SK-N-SH (cell line): Measurements from ENCODE around the gene CCL26. TPM values are rescaled to one million over a fixed set of nuclear protein-coding genes. Genes with fewer than 3 reads are reported as not detected.
"Not testable (repeated sequence)": the region's sequence is repeated elsewhere in the genome, so short reads cannot be mapped to it uniquely, and the experiment has no call there.

Experiments used
- CTCF ChIA-PET: fragments of 300-600, 350-600 bp; formaldehyde crosslinking; extraction: SDS; loops from one replicate; lab custom pipeline; 2021; lab: Yijun Ruan, JAX
- POLR2A ChIA-PET: fragments of 350-600 bp; sonication (Branson Sonifier 250); formaldehyde crosslinking; extraction: SDS; loops from one replicate; lab custom pipeline; 2020; ENCODE audit warnings: antibody characterized with exemption, inconsistent platforms; lab: Yijun Ruan, JAX
- DNase-seq: peaks from one replicate; pipeline ENCODE4 v3.0.0; 2012
- H2AFZ ChIP-seq: fragments of 200-600 bp; sonication (generic); 2 replicates; pipeline ENCODE4 v1.8.1; 2016; ENCODE audit warnings: antibody characterized with exemption, mild to moderate bottlenecking, low read depth
- H3F3A ChIP-seq: fragments of 200-600 bp; sonication (generic); replicated peaks from 2 replicates; pipeline ENCODE3; 2016; ENCODE audit warnings: antibody characterized with exemption, mild to moderate bottlenecking; ENCODE audit not compliant: insufficient read depth
- H3K27ac ChIP-seq, 2 experiments: fragments of 200-500 bp in 1 of 2; fragments of 200-600 bp in 1 of 2; sonication (Bioruptor generic) in 1 of 2; sonication (generic), shearing (Covaris generic) in 1 of 2; 2 replicates each; pipeline versions ENCODE4 v1.5.1 to v1.6.1; 2014 to 2016; ENCODE audit warnings: low read depth in 2 of 2, inconsistent platforms in 1 of 2, low read length in 1 of 2, mild to moderate bottlenecking in 1 of 2, mixed read lengths in 1 of 2
- H3K27me3 ChIP-seq: fragments of 200-600 bp; sonication (generic), shearing (Covaris generic); 2 replicates; pipeline ENCODE4 v1.6.1; 2016; ENCODE audit warnings: mixed run types; ENCODE audit not compliant: insufficient read depth
- H3K36me3 ChIP-seq, 2 experiments: fragments of 200-500 bp in 1 of 2; fragments of 200-600 bp in 1 of 2; sonication (Bioruptor generic) in 1 of 2; sonication (generic) in 1 of 2; replicated peaks in 1 of 2; 2 replicates each; pipeline versions ENCODE3 to v1.5.1; 2014 to 2016; ENCODE audit warnings: low read length in 1 of 2, mild to moderate bottlenecking in 1 of 2; ENCODE audit not compliant: insufficient read depth in 2 of 2, control insufficient read depth in 1 of 2
- H3K4me1 ChIP-seq, 2 experiments: fragments of 200-500 bp in 1 of 2; fragments of 200-600 bp in 1 of 2; sonication (Bioruptor generic) in 1 of 2; sonication (generic), shearing (Covaris generic) in 1 of 2; 2 replicates each; pipeline versions ENCODE4 v1.5.1 to v1.6.1; 2014 to 2016; ENCODE audit warnings: low read depth in 1 of 2, low read length in 1 of 2, mixed run types in 1 of 2; ENCODE audit not compliant: insufficient read depth in 2 of 2, control insufficient read depth in 1 of 2
- H3K4me2 ChIP-seq: fragments of 200-600 bp; sonication (generic), shearing (Covaris generic); 2 replicates; pipeline ENCODE4 v1.6.1; 2017; ENCODE audit warnings: mixed run types
- H3K4me3 ChIP-seq, 2 experiments: fragments of 200-500 bp in 1 of 2; fragments of 200-600 bp in 1 of 2; sonication (Bioruptor generic) in 1 of 2; sonication (generic), shearing (Covaris generic) in 1 of 2; 2 replicates each; pipeline versions ENCODE4 v1.5.1 to v1.8.1; 2014 to 2016; ENCODE audit warnings: low read depth in 2 of 2, inconsistent platforms in 1 of 2, low read length in 1 of 2, mild to moderate bottlenecking in 1 of 2, mixed read lengths in 1 of 2, moderate library complexity in 1 of 2
- H3K79me2 ChIP-seq: fragments of 200-600 bp; sonication (generic); 2 replicates; pipeline ENCODE4 v1.8.1; 2017; ENCODE audit warnings: mild to moderate bottlenecking; ENCODE audit not compliant: insufficient read depth
- H3K9ac ChIP-seq: fragments of 200-600 bp; sonication (generic); 2 replicates; pipeline ENCODE4 v1.6.1; 2017; ENCODE audit warnings: mixed run types
- H3K9me2 ChIP-seq: fragments of 200-600 bp; sonication (generic); 2 replicates; pipeline ENCODE4 v1.6.1; 2017; ENCODE audit warnings: mixed run types
- H3K9me3 ChIP-seq: fragments of 200-600 bp; sonication (generic); 2 replicates; pipeline ENCODE4 v1.6.1; 2017; ENCODE audit warnings: mixed run types, mild to moderate bottlenecking, moderate library complexity
- H4K20me1 ChIP-seq: fragments of 200-600 bp; sonication (generic); 2 replicates; pipeline ENCODE4 v1.6.1; 2017; ENCODE audit warnings: mild to moderate bottlenecking, mixed run types; ENCODE audit not compliant: insufficient read depth
- CTCF ChIP-seq: fragments of 200-600 bp; sonication (generic); IDR thresholded peaks from 2 replicates; pipeline ENCODE4 v1.6.1; 2017; ENCODE audit warnings: antibody characterized with exemption, mild to moderate bottlenecking, moderate library complexity
- EZH2phosphoT487 ChIP-seq: fragments of 200-600 bp; sonication (generic); IDR thresholded peaks from 2 replicates; pipeline ENCODE4 v1.6.1; 2017; ENCODE audit warnings: low read depth, mixed run types, mild to moderate bottlenecking, antibody characterized with exemption, moderate library complexity, borderline replicate concordance
- FOXM1 ChIP-seq: IDR thresholded peaks from 2 replicates; pipeline ENCODE4 v1.4.0; 2012; ENCODE audit warnings: low read depth, mild to moderate bottlenecking
- GATA2 ChIP-seq: sonication (generic); formaldehyde crosslinking; IDR thresholded peaks from 2 replicates; pipeline ENCODE4 v1.5.0; 2020; ENCODE audit warnings: mild to moderate bottlenecking, missing genetic modification reagents
- MAX ChIP-seq: IDR thresholded peaks from 2 replicates; pipeline ENCODE4 v1.4.0; 2012; ENCODE audit warnings: low read depth
- PBX3 ChIP-seq: IDR thresholded peaks from 2 replicates; pipeline ENCODE4; 2012
- RAD21 ChIP-seq: IDR thresholded peaks from 2 replicates; pipeline ENCODE4 v1.6.1; 2012; ENCODE audit warnings: mild to moderate bottlenecking, low read length
- TCF12 ChIP-seq: IDR thresholded peaks from 2 replicates; pipeline ENCODE4 v1.4.0; 2012
- TEAD4 ChIP-seq: IDR thresholded peaks from 2 replicates; pipeline ENCODE4 v1.4.0; 2012; ENCODE audit warnings: mild to moderate bottlenecking, borderline replicate concordance; ENCODE audit not compliant: insufficient read depth
- USF1 ChIP-seq: IDR thresholded peaks from 2 replicates; pipeline ENCODE4 v1.4.0; 2012; ENCODE audit warnings: low read depth, borderline replicate concordance
- YY1 ChIP-seq: IDR thresholded peaks from 2 replicates; pipeline ENCODE4 v1.4.0; 2012; ENCODE audit warnings: low read depth, mild to moderate bottlenecking
- WGBS: methylation state at CpG from one replicate; pipeline ENCODE4 v1.1.6; 2017; ENCODE audit warnings: low lambda C conversion rate; 5-methylcytosine and 5-hydroxymethylcytosine counted together
- polyA plus RNA-seq, 3 experiments: library from polyadenylated mRNA; depleted of rRNA; stranded (reverse); fragments of >200 nt; gene quantifications; 2 replicates each; pipeline ENCODE4 v1.2.3, GENCODE V29; 2012

Gene CCL26
- polyA plus RNA-seq, 1 of the 3 experiments (the other 2 are of a cell fraction), result not detected

GRCh38 chr7:75780647-75781273 lies 8.7 kb upstream of the CCL26 start:
- CTCF ChIA-PET, H3K27ac ChIP-seq, POLR2A ChIA-PET, DNase-seq, H3K4me2 ChIP-seq, H4K20me1 ChIP-seq, H3K4me1 ChIP-seq, H3K9me2 ChIP-seq, H3K79me2 ChIP-seq, H3K9me3 ChIP-seq, H3F3A ChIP-seq, H3K36me3 ChIP-seq, H3K9ac ChIP-seq, H2AFZ ChIP-seq, H3K4me3 ChIP-seq: not testable (repeated sequence)
- 78% methylated on average over 14 of the region's 14 CpGs for WGBS
- H3K27me3 ChIP-seq, result peaks cover 42% of the 10 kb centered on the region; the same call in 1 of the 2 replicates

- CTCF ChIA-PET, H3K9ac ChIP-seq, H3F3A ChIP-seq, H3K4me2 ChIP-seq, H3K4me3 ChIP-seq, H2AFZ ChIP-seq, H3K79me2 ChIP-seq, H3K9me2 ChIP-seq, POLR2A ChIA-PET, H4K20me1 ChIP-seq, H3K4me1 ChIP-seq, H3K27ac ChIP-seq, H3K36me3 ChIP-seq, DNase-seq, H3K9me3 ChIP-seq: not testable (repeated sequence)
- WGBS, result 77% methylated on average over 11 of the region's 11 CpGs
- H3K27me3 ChIP-seq, result peaks cover 40% of the 10 kb centered on the region; the same call in 1 of the 2 replicates
These were observed 7.5 kb upstream of the CCL26 start for GRCh38 chr7:75779516-75779915.

- POLR2A ChIA-PET, H3K9ac ChIP-seq, H3K79me2 ChIP-seq, H3K36me3 ChIP-seq, H2AFZ ChIP-seq, H3K27ac ChIP-seq, H3F3A ChIP-seq, H3K9me2 ChIP-seq, H4K20me1 ChIP-seq, CTCF ChIA-PET, DNase-seq, H3K4me2 ChIP-seq, H3K9me3 ChIP-seq, H3K4me1 ChIP-seq, H3K4me3 ChIP-seq: not testable (repeated sequence)
- H3K27me3 ChIP-seq, result peaks cover 35% of the 10 kb centered on the region; the same call in 1 of the 2 replicates
- 78% methylated on average over 11 of the region's 11 CpGs for WGBS
These were observed 7.0 kb upstream of the CCL26 start for GRCh38 chr7:75779035-75779434.

GRCh38 chr7:75776295-75776971 lies 4.4 kb upstream of the CCL26 start:
- CTCF ChIA-PET, result interaction anchor here (1.0 to 2.5 kb wide), 2 partner anchors 14 to 19 kb away, joined by 3 to 10 read pairs; no protein-coding TSS in a partner anchor
- H3K4me3 ChIP-seq, result no peak overlapping the region
- H3K27ac ChIP-seq, result no peak overlapping the region
- no peak for TF ChIP-seq GATA2 (CRISPR knock-in tag)
- peak; percentile 90 for TF ChIP-seq TCF12
- TF ChIP-seq FOXM1, result no peak
- peak; percentile 70 for TF ChIP-seq PBX3
- TF ChIP-seq USF1, result no peak
- no peak for TF ChIP-seq EZH2phosphoT487
- TF ChIP-seq MAX, result peak; percentile 79
- no peak for TF ChIP-seq TEAD4
- TF ChIP-seq YY1, result no peak
- no peak for TF ChIP-seq RAD21
- TF ChIP-seq CTCF, result peak; percentile 23; the same call in 1 of the 2 replicates

More at GRCh38 chr7:75776295-75776971, 4.4 kb upstream of the CCL26 start:
- H4K20me1 ChIP-seq, result no peaks in the 10 kb centered on the region
- H3K9me3 ChIP-seq, result no peaks in the 10 kb centered on the region
- H3K4me2 ChIP-seq, result no peak overlapping the region; the same call in 1 of the 2 replicates
- H3F3A ChIP-seq, result peaks cover 4% of the 10 kb centered on the region
- H3K4me1 ChIP-seq, result no peaks in the 10 kb centered on the region
- WGBS, result 55% methylated on average over 12 of the region's 12 CpGs
- no peaks in the 10 kb centered on the region for H3K9me2 ChIP-seq
- no peak overlapping the region for H3K9ac ChIP-seq
- DNase-seq, result no peak
- no peaks in the 10 kb centered on the region for H3K36me3 ChIP-seq
- POLR2A ChIA-PET, result no interaction called here
- no peak overlapping the region for H2AFZ ChIP-seq
- no peaks in the 10 kb centered on the region for H3K79me2 ChIP-seq
- H3K27me3 ChIP-seq, result peaks cover 17% of the 10 kb centered on the region; the same call in 1 of the 2 replicates
